ENCODE measurements around the gene GTSE1.

GTSE1 gene

GRCh38 chr22:46289244-46289891, 7.3 kb upstream of the GTSE1 start:
- in situ Hi-C loops (cut with HindIII; ENCODE audit: low sequenced_read_pairs) = no loop called here
- no peak for DNase-seq (ENCODE audit: low read depth)
- no peak for TF ChIP-seq CTCF (IDR thresholded peaks at IDR 0.05; ENCODE audit: low read depth, low read length, missing control alignments)

GRCh38 chr22:46290121-46290842, 6.4 kb upstream of the GTSE1 start:
- no peak for DNase-seq (ENCODE audit: low read depth)
- H3K4me3 ChIP-seq (ENCODE audit: low read depth, low read length) = no peak overlapping the region
- TF ChIP-seq CTCF (IDR thresholded peaks at IDR 0.05; ENCODE audit: low read depth, low read length, missing control alignments) = no peak
- in situ Hi-C loops (cut with HindIII; ENCODE audit: low sequenced_read_pairs) = no loop called here

More at GRCh38 chr22:46289244-46289891, 7.3 kb upstream of the GTSE1 start:
- no peak overlapping the region for H3K4me3 ChIP-seq (ENCODE audit: low read depth, low read length)

GRCh38 chr22:46290843-46291785, 5.6 kb upstream of the GTSE1 start:
- in situ Hi-C loops (cut with HindIII; ENCODE audit: low sequenced_read_pairs) = no loop called here
- H3K4me3 ChIP-seq (ENCODE audit: low read depth, low read length) = no peak overlapping the region
- TF ChIP-seq CTCF (IDR thresholded peaks at IDR 0.05; ENCODE audit: low read depth, low read length, missing control alignments) = no peak
- no peak for DNase-seq (ENCODE audit: low read depth)

GRCh38 chr22:46292173-46292572, 4.5 kb upstream of the GTSE1 start:
- no peak for TF ChIP-seq CTCF (IDR thresholded peaks at IDR 0.05; ENCODE audit: low read depth, low read length, missing control alignments)
- in situ Hi-C loops (cut with HindIII; ENCODE audit: low sequenced_read_pairs) = no loop called here

GRCh38 chr22:46292732-46293131, 3.9 kb upstream of the GTSE1 start:
- in situ Hi-C loops (cut with HindIII; ENCODE audit: low sequenced_read_pairs) = no loop called here
- no peak overlapping the region for H3K4me3 ChIP-seq (ENCODE audit: low read depth, low read length)
- no peak for TF ChIP-seq CTCF (IDR thresholded peaks at IDR 0.05; ENCODE audit: low read depth, low read length, missing control alignments)
- no peak for DNase-seq (ENCODE audit: low read depth)

More at GRCh38 chr22:46292173-46292572, 4.5 kb upstream of the GTSE1 start:
- no peak overlapping the region for H3K4me3 ChIP-seq (ENCODE audit: low read depth, low read length)
- DNase-seq (ENCODE audit: low read depth) = no peak

GRCh38 chr22:46293577-46294260, 3.0 kb upstream of the GTSE1 start:
- DNase-seq (ENCODE audit: low read depth) = no peak
- in situ Hi-C loops (cut with HindIII; ENCODE audit: low sequenced_read_pairs) = no loop called here
- TF ChIP-seq CTCF (IDR thresholded peaks at IDR 0.05; ENCODE audit: low read depth, low read length, missing control alignments) = no peak
- no peak overlapping the region for H3K4me3 ChIP-seq (ENCODE audit: low read depth, low read length)
